Measurements from ENCODE around the gene ERC1. TPM values are rescaled to one million over a fixed set of nuclear protein-coding genes. Genes with fewer than 3 reads are reported as not detected.
A peak's percentile ranks its signal among the peaks of the same experiment; 100 is the strongest.
"Not testable (repeated sequence)": the region's sequence is repeated elsewhere in the genome, so short reads cannot be mapped to it uniquely, and the experiment has no call there.

ERC1 gene
- total RNA-seq, 1 donor from 2014 or later: 42.6 TPM

GRCh38 chr12:1199700-1200099, 208.7 kb downstream of the ERC1 start:
- Mint-ChIP-seq H3K9me3 (peaks cover 11% of the 10 kb centered on the region), H3K4me3 (ENCODE audit: low read depth) (no peak overlapping the region), H3K4me1 (ENCODE audit: low read depth) (peaks cover 14% of the 10 kb centered on the region), H3K27me3 (ENCODE audit: low read depth) (no peaks in the 10 kb centered on the region), H3K27ac (no peak overlapping the region), H3K36me3 (ENCODE audit: low read depth) (peaks cover 34% of the 10 kb centered on the region)
- no peak for DNase-seq (ENCODE audit: low spot score)
- intact Hi-C loops (cut with micrococcal nuclease): loop anchor here (10.0 kb wide), 1 partner anchor 385 kb away; no protein-coding TSS in a partner anchor

- Mint-ChIP-seq H3K27ac (no peak overlapping the region), H3K9me3 (peaks cover 11% of the 10 kb centered on the region), H3K4me1 (ENCODE audit: low read depth) (peaks cover 20% of the 10 kb centered on the region), H3K36me3 (ENCODE audit: low read depth) (peaks cover 25% of the 10 kb centered on the region), H3K27me3 (ENCODE audit: low read depth) (no peaks in the 10 kb centered on the region), H3K4me3 (ENCODE audit: low read depth) (no peak overlapping the region)
- no peak for DNase-seq (ENCODE audit: low spot score)
- intact Hi-C loops (cut with micrococcal nuclease): loop anchor here (10.0 kb wide), 1 partner anchor 384 kb away; no protein-coding TSS in a partner anchor
These were observed 210.0 kb downstream of the ERC1 start for GRCh38 chr12:1201030-1201429.

- no peak for DNase-seq (ENCODE audit: low spot score)
- peaks cover 11% of the 10 kb centered on the region for H3K9me3 Mint-ChIP-seq
- H3K4me1 Mint-ChIP-seq (ENCODE audit: low read depth): peaks cover 25% of the 10 kb centered on the region
- peak overlapping the region; percentile 1 for H3K27ac Mint-ChIP-seq
- peaks cover 20% of the 10 kb centered on the region for H3K36me3 Mint-ChIP-seq (ENCODE audit: low read depth)
- H3K4me3 Mint-ChIP-seq (ENCODE audit: low read depth): no peak overlapping the region
- intact Hi-C loops (cut with micrococcal nuclease): loop anchor here (10.0 kb wide), 1 partner anchor 383 kb away; no protein-coding TSS in a partner anchor
- H3K27me3 Mint-ChIP-seq (ENCODE audit: low read depth): no peaks in the 10 kb centered on the region
These were observed 210.9 kb downstream of the ERC1 start for GRCh38 chr12:1201886-1202285.

GRCh38 chr12:1203735-1204019, 212.7 kb downstream of the ERC1 start:
- H3K36me3 Mint-ChIP-seq (ENCODE audit: low read depth): peaks cover 3% of the 10 kb centered on the region
- peaks cover 25% of the 10 kb centered on the region for H3K4me1 Mint-ChIP-seq (ENCODE audit: low read depth)
- no peak for DNase-seq (ENCODE audit: low spot score)
- H3K27me3 Mint-ChIP-seq (ENCODE audit: low read depth): no peaks in the 10 kb centered on the region
- intact Hi-C loops (cut with micrococcal nuclease): loop anchor here (10.0 kb wide), 1 partner anchor 381 kb away; no protein-coding TSS in a partner anchor
- H3K9me3 Mint-ChIP-seq: no peaks in the 10 kb centered on the region
- H3K27ac Mint-ChIP-seq: no peak overlapping the region
- H3K4me3 Mint-ChIP-seq (ENCODE audit: low read depth): no peak overlapping the region

GRCh38 chr12:1204581-1205121, 213.6 kb downstream of the ERC1 start:
- no peak for DNase-seq (ENCODE audit: low spot score)
- Mint-ChIP-seq H3K27me3 (ENCODE audit: low read depth) (no peaks in the 10 kb centered on the region), H3K27ac (no peak overlapping the region), H3K4me3 (ENCODE audit: low read depth) (no peak overlapping the region), H3K4me1 (ENCODE audit: low read depth) (peaks cover 25% of the 10 kb centered on the region), H3K9me3 (no peaks in the 10 kb centered on the region), H3K36me3 (ENCODE audit: low read depth) (peaks cover 2% of the 10 kb centered on the region)
- intact Hi-C loops (cut with micrococcal nuclease): loop anchor here (10.0 kb wide), 1 partner anchor 380 kb away; no protein-coding TSS in a partner anchor

- Mint-ChIP-seq H3K4me3 (ENCODE audit: low read depth) (no peak overlapping the region), H3K4me1 (ENCODE audit: low read depth) (peaks cover 23% of the 10 kb centered on the region), H3K36me3 (ENCODE audit: low read depth) (peaks cover 2% of the 10 kb centered on the region), H3K27me3 (ENCODE audit: low read depth) (no peaks in the 10 kb centered on the region), H3K27ac (no peak overlapping the region), H3K9me3 (no peaks in the 10 kb centered on the region)
- intact Hi-C loops (cut with micrococcal nuclease): loop anchor here (10.0 kb wide), 1 partner anchor 379 kb away; no protein-coding TSS in a partner anchor
- no peak for DNase-seq (ENCODE audit: low spot score)
These were observed 214.6 kb downstream of the ERC1 start for GRCh38 chr12:1205512-1206060.

- no peak for DNase-seq (ENCODE audit: low spot score)
- peaks cover 2% of the 10 kb centered on the region for H3K36me3 Mint-ChIP-seq (ENCODE audit: low read depth)
- intact Hi-C loops (cut with micrococcal nuclease): loop anchor here (10.0 kb wide), 1 partner anchor 379 kb away; no protein-coding TSS in a partner anchor
- H3K27me3 Mint-ChIP-seq (ENCODE audit: low read depth): no peaks in the 10 kb centered on the region
- peaks cover 22% of the 10 kb centered on the region for H3K4me1 Mint-ChIP-seq (ENCODE audit: low read depth)
- peak overlapping the region; percentile 17 for H3K27ac Mint-ChIP-seq
- H3K4me3 Mint-ChIP-seq (ENCODE audit: low read depth): no peak overlapping the region
- H3K9me3 Mint-ChIP-seq: no peaks in the 10 kb centered on the region
These were observed 215.2 kb downstream of the ERC1 start for GRCh38 chr12:1206118-1206734.

GRCh38 chr12:1207276-1207675, 216.3 kb downstream of the ERC1 start:
- Mint-ChIP-seq H3K4me3 (ENCODE audit: low read depth) (no peak overlapping the region), H3K36me3 (ENCODE audit: low read depth) (peaks cover 2% of the 10 kb centered on the region), H3K27me3 (ENCODE audit: low read depth) (no peaks in the 10 kb centered on the region), H3K4me1 (ENCODE audit: low read depth) (peaks cover 17% of the 10 kb centered on the region), H3K27ac (no peak overlapping the region), H3K9me3 (no peaks in the 10 kb centered on the region)
- intact Hi-C loops (cut with micrococcal nuclease): loop anchor here (10.0 kb wide), 1 partner anchor 378 kb away; no protein-coding TSS in a partner anchor
- no peak for DNase-seq (ENCODE audit: low spot score)

GRCh38 chr12:1208719-1209118, 217.7 kb downstream of the ERC1 start:
- H3K36me3 Mint-ChIP-seq (ENCODE audit: low read depth); H3K27me3 Mint-ChIP-seq (ENCODE audit: low read depth); H3K9me3 Mint-ChIP-seq; H3K4me3 Mint-ChIP-seq (ENCODE audit: low read depth); DNase-seq (ENCODE audit: low spot score); H3K27ac Mint-ChIP-seq: not testable (repeated sequence)
- intact Hi-C loops (cut with micrococcal nuclease): loop anchor here (10.0 kb wide), 1 partner anchor 376 kb away; no protein-coding TSS in a partner anchor
- H3K4me1 Mint-ChIP-seq (ENCODE audit: low read depth): peaks cover 21% of the 10 kb centered on the region

GRCh38 chr12:1212526-1212925, 221.5 kb downstream of the ERC1 start:
- no peak overlapping the region for H3K4me3 Mint-ChIP-seq (ENCODE audit: low read depth)
- intact Hi-C loops (cut with micrococcal nuclease): no loop called here
- H3K27me3 Mint-ChIP-seq (ENCODE audit: low read depth): no peaks in the 10 kb centered on the region
- no peaks in the 10 kb centered on the region for H3K36me3 Mint-ChIP-seq (ENCODE audit: low read depth)
- no peak for DNase-seq (ENCODE audit: low spot score)
- no peaks in the 10 kb centered on the region for H3K9me3 Mint-ChIP-seq
- H3K4me1 Mint-ChIP-seq (ENCODE audit: low read depth): peaks cover 13% of the 10 kb centered on the region
- no peak overlapping the region for H3K27ac Mint-ChIP-seq

- DNase-seq (ENCODE audit: low spot score): no peak
- Mint-ChIP-seq H3K4me3 (ENCODE audit: low read depth) (no peak overlapping the region), H3K4me1 (ENCODE audit: low read depth) (peaks cover 13% of the 10 kb centered on the region), H3K36me3 (ENCODE audit: low read depth) (no peaks in the 10 kb centered on the region), H3K9me3 (no peaks in the 10 kb centered on the region), H3K27me3 (ENCODE audit: low read depth) (no peaks in the 10 kb centered on the region), H3K27ac (peak overlapping the region; percentile 69)
- intact Hi-C loops (cut with micrococcal nuclease): loop anchor here (1.0 kb wide), 1 partner anchor 13 kb away; no protein-coding TSS in a partner anchor
These were observed 222.2 kb downstream of the ERC1 start for GRCh38 chr12:1213205-1213604.

GRCh38 chr12:1213618-1214205, 222.7 kb downstream of the ERC1 start:
- no peaks in the 10 kb centered on the region for H3K27me3 Mint-ChIP-seq (ENCODE audit: low read depth)

GRCh38 chr12:1216560-1216959, 225.5 kb downstream of the ERC1 start:
- DNase-seq (ENCODE audit: low spot score): no peak
- Mint-ChIP-seq H3K27me3 (ENCODE audit: low read depth) (no peaks in the 10 kb centered on the region), H3K36me3 (ENCODE audit: low read depth) (no peaks in the 10 kb centered on the region), H3K4me1 (ENCODE audit: low read depth) (peaks cover 13% of the 10 kb centered on the region), H3K27ac (no peak overlapping the region), H3K9me3 (no peaks in the 10 kb centered on the region), H3K4me3 (ENCODE audit: low read depth) (no peak overlapping the region)
- intact Hi-C loops (cut with micrococcal nuclease): no loop called here

More at GRCh38 chr12:1213618-1214205, 222.7 kb downstream of the ERC1 start:
- intact Hi-C loops (cut with micrococcal nuclease): loop anchor here (1.0 kb wide), 1 partner anchor 13 kb away; no protein-coding TSS in a partner anchor
- Mint-ChIP-seq H3K4me3 (ENCODE audit: low read depth) (no peak overlapping the region), H3K4me1 (ENCODE audit: low read depth) (peaks cover 13% of the 10 kb centered on the region), H3K27ac (peak overlapping the region; percentile 43), H3K36me3 (ENCODE audit: low read depth) (no peaks in the 10 kb centered on the region), H3K9me3 (no peaks in the 10 kb centered on the region)
- DNase-seq (ENCODE audit: low spot score): no peak
